H7 (cell line): ENCODE measurements around the gene SH3BGRL2. TPM values are rescaled to one million over a fixed set of nuclear protein-coding genes. Genes with fewer than 3 reads are reported as not detected.
A peak's percentile ranks its signal among the peaks of the same experiment; 100 is the strongest.

Source experiments
- DNase-seq: peaks from one replicate; pipeline ENCODE4 v3.0.0; 2012
- H3K27me3 ChIP-seq: 2 replicates; pipeline ENCODE4 v1.6.0; 2011; ENCODE audit warnings: mild to moderate bottlenecking, low read length; ENCODE audit not compliant: control insufficient read depth, insufficient read depth
- H3K36me3 ChIP-seq: replicated peaks from 2 replicates; pipeline ENCODE4 v1.5.1; 2011; ENCODE audit warnings: low read length; ENCODE audit not compliant: control insufficient read depth, insufficient read depth
- H3K4me3 ChIP-seq: 2 replicates; pipeline ENCODE4 v1.5.1; 2011; ENCODE audit warnings: low read depth, mild to moderate bottlenecking, control low read depth, low read length, moderate library complexity; ENCODE audit not compliant: insufficient read depth
- total RNA-seq: library from RNA; depleted of rRNA; stranded (reverse); fragments of >200 nt; shearing (Covaris generic); gene quantifications from 2 replicates; pipeline ENCODE4 v1.2.3, GENCODE V29; 2014

The SH3BGRL2 gene
- total RNA-seq, 1 experiment from 2014 or later = 8.6 TPM

- DNase-seq = no peak
- Histone ChIP-seq H3K36me3 (no peaks in the 10 kb centered on the region), H3K27me3 (peaks cover 2% of the 10 kb centered on the region), H3K4me3 (no peak overlapping the region)
Observed at GRCh38 chr6:79627422-79627821, 3.7 kb upstream of the SH3BGRL2 start.

GRCh38 chr6:79628466-79629288 is 2.5 kb upstream of the SH3BGRL2 start:
- Histone ChIP-seq H3K27me3 (peaks cover 2% of the 10 kb centered on the region), H3K4me3 (no peak overlapping the region), H3K36me3 (no peaks in the 10 kb centered on the region)
- DNase-seq = no peak

GRCh38 chr6:79630380-79630882 is 698 bp upstream of the SH3BGRL2 start:
- Histone ChIP-seq H3K27me3 (peaks cover 2% of the 10 kb centered on the region), H3K4me3 (peak overlapping the region; percentile 87), H3K36me3 (no peaks in the 10 kb centered on the region)
- DNase-seq = no peak

GRCh38 chr6:79631693-79632172 is 604 bp downstream of the SH3BGRL2 start:
- Histone ChIP-seq H3K27me3 (peaks cover 2% of the 10 kb centered on the region), H3K4me3 (peak overlapping the region; percentile 87), H3K36me3 (no peaks in the 10 kb centered on the region)
- DNase-seq = no peak

GRCh38 chr6:79632580-79632979 is 1.5 kb downstream of the SH3BGRL2 start:
- H3K36me3 ChIP-seq = no peaks in the 10 kb centered on the region
- no peak for DNase-seq
- peaks cover 2% of the 10 kb centered on the region for H3K27me3 ChIP-seq
- no peak overlapping the region for H3K4me3 ChIP-seq

GRCh38 chr6:79634491-79635231 is 3.5 kb downstream of the SH3BGRL2 start:
- Histone ChIP-seq H3K36me3 (no peaks in the 10 kb centered on the region), H3K4me3 (no peak overlapping the region), H3K27me3 (peaks cover 2% of the 10 kb centered on the region; the same call in 1 of the 2 replicates)
- peak; percentile 12 for DNase-seq

- Histone ChIP-seq H3K27me3 (peaks cover 2% of the 10 kb centered on the region; the same call in 1 of the 2 replicates), H3K4me3 (no peak overlapping the region), H3K36me3 (no peaks in the 10 kb centered on the region)
- no peak for DNase-seq
Observed at GRCh38 chr6:79635232-79635543, 4.1 kb downstream of the SH3BGRL2 start.

- peaks cover 2% of the 10 kb centered on the region; the same call in 1 of the 2 replicates for H3K27me3 ChIP-seq
- H3K4me3 ChIP-seq = no peak overlapping the region
- H3K36me3 ChIP-seq = no peaks in the 10 kb centered on the region
- no peak for DNase-seq
Observed at GRCh38 chr6:79636673-79637072, 5.5 kb downstream of the SH3BGRL2 start.

GRCh38 chr6:79640146-79641111 is 9.3 kb downstream of the SH3BGRL2 start:
- H3K36me3 ChIP-seq = no peaks in the 10 kb centered on the region

GRCh38 chr6:79646006-79646405 is 14.9 kb downstream of the SH3BGRL2 start:
- no peak for DNase-seq
- no peak overlapping the region for H3K4me3 ChIP-seq
- no peaks in the 10 kb centered on the region for H3K36me3 ChIP-seq
- H3K27me3 ChIP-seq = no peaks in the 10 kb centered on the region; the same call in 1 of the 2 replicates

More at GRCh38 chr6:79640146-79641111, 9.3 kb downstream of the SH3BGRL2 start:
- no peak overlapping the region for H3K4me3 ChIP-seq
- no peak for DNase-seq
- no peaks in the 10 kb centered on the region for H3K27me3 ChIP-seq

GRCh38 chr6:79646561-79646960 is 15.4 kb downstream of the SH3BGRL2 start:
- no peaks in the 10 kb centered on the region for H3K36me3 ChIP-seq
- no peak overlapping the region for H3K4me3 ChIP-seq
- DNase-seq = no peak
- H3K27me3 ChIP-seq = no peaks in the 10 kb centered on the region; the same call in 1 of the 2 replicates

GRCh38 chr6:79647741-79648140 is 16.6 kb downstream of the SH3BGRL2 start:
- DNase-seq = no peak
- Histone ChIP-seq H3K4me3 (no peak overlapping the region), H3K36me3 (no peaks in the 10 kb centered on the region), H3K27me3 (no peaks in the 10 kb centered on the region; the same call in 1 of the 2 replicates)

- H3K4me3 ChIP-seq = no peak overlapping the region
- H3K27me3 ChIP-seq = no peaks in the 10 kb centered on the region; the same call in 1 of the 2 replicates
- DNase-seq = no peak
- no peaks in the 10 kb centered on the region for H3K36me3 ChIP-seq
Observed at GRCh38 chr6:79648328-79648727, 17.2 kb downstream of the SH3BGRL2 start.

GRCh38 chr6:79649016-79649415 is 17.9 kb downstream of the SH3BGRL2 start:
- DNase-seq = no peak
- Histone ChIP-seq H3K36me3 (no peaks in the 10 kb centered on the region), H3K27me3 (no peaks in the 10 kb centered on the region; the same call in 1 of the 2 replicates), H3K4me3 (no peak overlapping the region)
